Activated T-cell treated with anti-CD3 and anti-CD28 coated beads for 24 hours (primary cell): ENCODE results near the gene ARHGAP29.

Source experiments
- DNase-seq: peaks from one replicate; pipeline ENCODE4 v3.0.0-alpha.2; 2020; ENCODE audit warnings: low read depth

Gene ARHGAP29

GRCh38 chr1:94237291-94238226, at the start of gene ARHGAP29:
TSS of gene ARHGAP29 (minus strand) at chr1:94237584. CDS start at chr1:94231611, 5,973 bp downstream.
- peak; percentile 35 for DNase-seq

GRCh38 chr1:94286864-94287437, 49.6 kb upstream of the ARHGAP29 start:
- DNase-seq: no peak

- DNase-seq: no peak
Measured at GRCh38 chr1:94285031-94285654, 47.8 kb upstream of the ARHGAP29 start.

GRCh38 chr1:94284476-94284875, 47.1 kb upstream of the ARHGAP29 start:
- DNase-seq: no peak

- DNase-seq: no peak
Measured at GRCh38 chr1:94283462-94283861, 46.1 kb upstream of the ARHGAP29 start.

- DNase-seq: no peak
Measured at GRCh38 chr1:94282143-94282711, 44.8 kb upstream of the ARHGAP29 start.

- no peak for DNase-seq
Measured at GRCh38 chr1:94281361-94282142, 44.2 kb upstream of the ARHGAP29 start.

GRCh38 chr1:94280541-94280940, 43.2 kb upstream of the ARHGAP29 start:
- DNase-seq: no peak

GRCh38 chr1:94279462-94279861, 42.1 kb upstream of the ARHGAP29 start:
- no peak for DNase-seq

- no peak for DNase-seq
Measured at GRCh38 chr1:94279038-94279437, 41.7 kb upstream of the ARHGAP29 start.

- DNase-seq: no peak
Measured at GRCh38 chr1:94276988-94277434, 39.6 kb upstream of the ARHGAP29 start.

- no peak for DNase-seq
Measured at GRCh38 chr1:94275083-94275482, 37.7 kb upstream of the ARHGAP29 start.

GRCh38 chr1:94274561-94274960, 37.2 kb upstream of the ARHGAP29 start:
- no peak for DNase-seq

GRCh38 chr1:94273111-94273510, 35.7 kb upstream of the ARHGAP29 start:
- no peak for DNase-seq

- no peak for DNase-seq
Measured at GRCh38 chr1:94272388-94272787, 35.0 kb upstream of the ARHGAP29 start.

- DNase-seq: no peak
Measured at GRCh38 chr1:94271373-94271772, 34.0 kb upstream of the ARHGAP29 start.

- DNase-seq: no peak
Measured at GRCh38 chr1:94270801-94271203, 33.4 kb upstream of the ARHGAP29 start.

GRCh38 chr1:94269921-94270320, 32.5 kb upstream of the ARHGAP29 start:
- no peak for DNase-seq

GRCh38 chr1:94265906-94266305, 28.5 kb upstream of the ARHGAP29 start:
- DNase-seq: no peak

- no peak for DNase-seq
Measured at GRCh38 chr1:94265011-94265422, 27.6 kb upstream of the ARHGAP29 start.

- DNase-seq: no peak
Measured at GRCh38 chr1:94260635-94261387, 23.4 kb upstream of the ARHGAP29 start.
